ENCODE measurements around the gene TDRD15. TPM values are rescaled to one million over a fixed set of nuclear protein-coding genes. Genes with fewer than 3 reads are reported as not detected.
"Not testable (repeated sequence)": the region's sequence is repeated elsewhere in the genome, so short reads cannot be mapped to it uniquely, and the experiment has no call there.

Gene TDRD15
- total RNA-seq, 2 experiments from 2014 or later = 0.05 TPM; not detected in 1

- no peaks in the 10 kb centered on the region for H3K4me1 Mint-ChIP-seq
- DNase-seq = no peak
- no peaks in the 10 kb centered on the region for H3K9me3 Mint-ChIP-seq
- no peaks in the 10 kb centered on the region for H3K36me3 Mint-ChIP-seq (ENCODE audit: low read depth)
- ChIA-PET POLR2A (no interaction called here), CTCF (no interaction called here)
- H3K27ac Mint-ChIP-seq = no peak overlapping the region
- H3K4me3 Mint-ChIP-seq = no peak overlapping the region
- H3K27me3 Mint-ChIP-seq = no peaks in the 10 kb centered on the region
Observed at GRCh38 chr2:21103274-21103891, 20.4 kb upstream of the TDRD15 start.

- POLR2A ChIA-PET = no interaction called here
Observed at GRCh38 chr2:21104030-21104660, 19.6 kb upstream of the TDRD15 start.

DNA sequence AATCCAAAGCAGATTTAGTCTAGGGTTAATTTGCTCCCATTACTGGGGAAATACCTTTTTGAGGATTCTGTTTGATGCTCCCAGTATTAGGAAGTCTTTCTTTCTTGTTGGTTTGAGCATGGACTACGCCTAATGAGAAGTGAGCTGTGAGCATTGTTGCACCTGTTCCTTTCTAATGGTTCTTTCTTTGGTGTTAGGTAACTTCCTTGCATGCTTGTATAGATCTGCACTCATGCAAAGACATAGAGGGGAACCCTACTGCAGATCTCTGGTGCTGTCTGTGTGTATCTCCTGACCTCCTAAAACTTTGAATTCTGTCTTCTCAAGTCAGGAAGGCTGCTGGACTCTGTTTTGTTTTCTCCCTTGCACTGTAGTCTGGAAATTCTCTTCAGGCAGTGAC lies 12.8 kb upstream of the TDRD15 start:
- Mint-ChIP-seq H3K9me3 (no peaks in the 10 kb centered on the region), H3K27ac (no peak overlapping the region), H3K36me3 (ENCODE audit: low read depth) (no peaks in the 10 kb centered on the region), H3K27me3 (no peaks in the 10 kb centered on the region), H3K4me3 (no peak overlapping the region), H3K4me1 (no peaks in the 10 kb centered on the region)
- ChIA-PET CTCF (no interaction called here), POLR2A (no interaction called here)
- no peak for DNase-seq

More at GRCh38 chr2:21104030-21104660, 19.6 kb upstream of the TDRD15 start:
- Mint-ChIP-seq H3K4me3 (no peak overlapping the region), H3K4me1 (no peaks in the 10 kb centered on the region), H3K27me3 (no peaks in the 10 kb centered on the region), H3K27ac (no peak overlapping the region), H3K9me3 (no peaks in the 10 kb centered on the region), H3K36me3 (ENCODE audit: low read depth) (no peaks in the 10 kb centered on the region)
- DNase-seq = no peak
- CTCF ChIA-PET = no interaction called here

DNA sequence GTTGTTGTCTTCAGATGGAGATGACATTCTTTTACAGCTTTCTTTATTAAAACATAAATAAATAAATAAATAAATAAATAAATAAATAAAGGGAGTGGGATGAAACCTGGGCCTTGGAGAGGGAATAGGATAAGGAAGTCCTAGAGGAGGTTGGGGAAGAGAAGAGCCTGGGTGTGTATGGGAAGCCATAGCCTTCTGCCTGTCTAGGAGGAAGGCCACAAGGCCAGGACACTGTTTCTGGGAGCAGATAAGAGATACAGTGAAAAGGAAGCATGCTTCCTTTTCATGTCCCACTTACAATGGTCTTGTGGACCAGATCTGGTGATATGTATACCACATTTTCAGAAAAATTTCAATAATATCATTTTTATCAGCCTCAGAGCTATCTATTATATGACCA lies 6.1 kb upstream of the TDRD15 start:
- no peaks in the 10 kb centered on the region for H3K4me1 Mint-ChIP-seq
- H3K4me3 Mint-ChIP-seq = no peak overlapping the region
- no peak for DNase-seq
- H3K36me3 Mint-ChIP-seq (ENCODE audit: low read depth) = no peaks in the 10 kb centered on the region
- no peaks in the 10 kb centered on the region for H3K9me3 Mint-ChIP-seq
- peaks cover 4% of the 10 kb centered on the region for H3K27me3 Mint-ChIP-seq
- CTCF ChIA-PET = interaction anchor here (0.7 to 2.4 kb wide), 5 partner anchors 23 to 456 kb away, joined by 3 to 16 read pairs (median 3); partner anchors contain the start of gene APOB
- no peak overlapping the region for H3K27ac Mint-ChIP-seq
- POLR2A ChIA-PET = no interaction called here

GRCh38 chr2:21118302-21118920 lies 5.4 kb upstream of the TDRD15 start:
- no peaks in the 10 kb centered on the region for H3K4me1 Mint-ChIP-seq
- CTCF ChIA-PET = interaction anchor here (1.0 to 2.4 kb wide), 4 partner anchors 18 to 75 kb away, joined by 3 to 16 read pairs (median 4); partner anchors contain the start of gene APOB
- POLR2A ChIA-PET = no interaction called here
- no peaks in the 10 kb centered on the region for H3K9me3 Mint-ChIP-seq
- H3K36me3 Mint-ChIP-seq (ENCODE audit: low read depth) = no peaks in the 10 kb centered on the region
- no peak overlapping the region for H3K4me3 Mint-ChIP-seq
- DNase-seq = no peak
- H3K27ac Mint-ChIP-seq = no peak overlapping the region
- H3K27me3 Mint-ChIP-seq = peaks cover 4% of the 10 kb centered on the region

- Mint-ChIP-seq H3K4me3 (no peak overlapping the region), H3K4me1 (no peaks in the 10 kb centered on the region), H3K27ac (no peak overlapping the region), H3K9me3 (no peaks in the 10 kb centered on the region), H3K27me3 (peaks cover 1% of the 10 kb centered on the region), H3K36me3 (ENCODE audit: low read depth) (no peaks in the 10 kb centered on the region)
- CTCF ChIA-PET = no interaction called here
- POLR2A ChIA-PET = no interaction called here
- DNase-seq = no peak
Observed at GRCh38 chr2:21131861-21132260, 8.1 kb downstream of the TDRD15 start.

GRCh38 chr2:21135585-21135984 lies 11.8 kb downstream of the TDRD15 start:
- H3K4me1 Mint-ChIP-seq = no peaks in the 10 kb centered on the region
- no peaks in the 10 kb centered on the region for H3K9me3 Mint-ChIP-seq
- no peak overlapping the region for H3K27ac Mint-ChIP-seq
- peaks cover 1% of the 10 kb centered on the region for H3K27me3 Mint-ChIP-seq
- ChIA-PET CTCF (no interaction called here), POLR2A (no interaction called here)
- no peaks in the 10 kb centered on the region for H3K36me3 Mint-ChIP-seq (ENCODE audit: low read depth)
- no peak overlapping the region for H3K4me3 Mint-ChIP-seq
- no peak for DNase-seq

- H3K4me1 Mint-ChIP-seq = no peaks in the 10 kb centered on the region
- DNase-seq = no peak
- CTCF ChIA-PET = no interaction called here
- no peaks in the 10 kb centered on the region for H3K36me3 Mint-ChIP-seq (ENCODE audit: low read depth)
- H3K9me3 Mint-ChIP-seq = no peaks in the 10 kb centered on the region
- no peak overlapping the region for H3K27ac Mint-ChIP-seq
- no peak overlapping the region for H3K4me3 Mint-ChIP-seq
- POLR2A ChIA-PET = no interaction called here
- no peaks in the 10 kb centered on the region for H3K27me3 Mint-ChIP-seq
Observed at GRCh38 chr2:21142149-21142548, 18.4 kb downstream of the TDRD15 start.

GRCh38 chr2:21146638-21147037 lies 22.9 kb downstream of the TDRD15 start:
- Mint-ChIP-seq H3K4me1 (no peaks in the 10 kb centered on the region), H3K27ac (no peak overlapping the region), H3K9me3 (no peaks in the 10 kb centered on the region), H3K4me3 (no peak overlapping the region), H3K27me3 (no peaks in the 10 kb centered on the region), H3K36me3 (ENCODE audit: low read depth) (no peaks in the 10 kb centered on the region)
- POLR2A ChIA-PET = no interaction called here
- CTCF ChIA-PET = no interaction called here
- no peak for DNase-seq

GRCh38 chr2:21148718-21149117 lies 24.9 kb downstream of the TDRD15 start:
- Mint-ChIP-seq H3K9me3 (no peaks in the 10 kb centered on the region), H3K36me3 (ENCODE audit: low read depth) (no peaks in the 10 kb centered on the region), H3K4me3 (no peak overlapping the region), H3K4me1 (no peaks in the 10 kb centered on the region), H3K27me3 (no peaks in the 10 kb centered on the region), H3K27ac (no peak overlapping the region)
- no peak for DNase-seq
- ChIA-PET POLR2A (no interaction called here), CTCF (no interaction called here)

DNA sequence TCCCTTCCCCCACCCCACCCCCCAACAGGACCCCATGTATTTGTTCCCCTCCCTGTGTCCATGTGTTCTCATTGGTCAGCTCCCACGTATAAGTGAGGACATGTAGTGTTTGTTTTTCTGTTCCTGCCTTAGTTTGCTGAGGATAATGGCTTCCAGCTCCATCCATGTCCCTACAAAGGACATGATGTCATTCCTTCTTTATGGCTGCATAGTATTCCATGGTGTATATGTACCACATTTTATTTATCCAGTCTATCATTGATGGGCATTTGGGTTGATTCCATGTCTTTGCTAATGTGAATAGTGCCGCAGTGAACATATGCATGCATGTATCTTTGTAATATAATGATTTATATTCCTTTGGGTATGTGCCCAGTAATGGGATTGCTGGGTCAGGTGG lies 27.5 kb downstream of the TDRD15 start:
- H3K9me3 Mint-ChIP-seq; POLR2A ChIA-PET; H3K4me3 Mint-ChIP-seq; CTCF ChIA-PET; H3K27ac Mint-ChIP-seq; H3K4me1 Mint-ChIP-seq; DNase-seq; H3K36me3 Mint-ChIP-seq (ENCODE audit: low read depth); H3K27me3 Mint-ChIP-seq: not testable (repeated sequence)

GRCh38 chr2:21155365-21156136 lies 31.8 kb downstream of the TDRD15 start:
- POLR2A ChIA-PET = no interaction called here
- Mint-ChIP-seq H3K4me3 (no peak overlapping the region), H3K27ac (no peak overlapping the region), H3K36me3 (ENCODE audit: low read depth) (no peaks in the 10 kb centered on the region), H3K27me3 (no peaks in the 10 kb centered on the region), H3K4me1 (no peaks in the 10 kb centered on the region), H3K9me3 (no peaks in the 10 kb centered on the region)
- CTCF ChIA-PET = no interaction called here
- DNase-seq = no peak

- ChIA-PET CTCF (no interaction called here), POLR2A (no interaction called here)
- no peak for DNase-seq
- H3K27me3 Mint-ChIP-seq = no peaks in the 10 kb centered on the region
- no peak overlapping the region for H3K4me3 Mint-ChIP-seq
- no peak overlapping the region for H3K27ac Mint-ChIP-seq
- peaks cover 3% of the 10 kb centered on the region for H3K9me3 Mint-ChIP-seq
- no peaks in the 10 kb centered on the region for H3K36me3 Mint-ChIP-seq (ENCODE audit: low read depth)
- no peaks in the 10 kb centered on the region for H3K4me1 Mint-ChIP-seq
Observed at GRCh38 chr2:21161122-21161521, 37.4 kb downstream of the TDRD15 start.
